HG03097 (cell line): Measurements from ENCODE around the gene NEDD8.

Source experiments
- ATAC-seq: cut with Tn5 transposase; IDR thresholded peaks from one replicate; pipeline ENCODE4 v1.9.1; 2021; ENCODE audit not compliant: unreplicated experiment, low FRiP score

Gene NEDD8

GRCh38 chr14:24182110-24182882 lies 49.9 kb downstream of the NEDD8 start:
- no peak for ATAC-seq

GRCh38 chr14:24181371-24182077 lies 50.6 kb downstream of the NEDD8 start:
- ATAC-seq = no peak

- ATAC-seq = no peak
Measured at GRCh38 chr14:24179961-24180796, 52.0 kb downstream of the NEDD8 start.

DNA sequence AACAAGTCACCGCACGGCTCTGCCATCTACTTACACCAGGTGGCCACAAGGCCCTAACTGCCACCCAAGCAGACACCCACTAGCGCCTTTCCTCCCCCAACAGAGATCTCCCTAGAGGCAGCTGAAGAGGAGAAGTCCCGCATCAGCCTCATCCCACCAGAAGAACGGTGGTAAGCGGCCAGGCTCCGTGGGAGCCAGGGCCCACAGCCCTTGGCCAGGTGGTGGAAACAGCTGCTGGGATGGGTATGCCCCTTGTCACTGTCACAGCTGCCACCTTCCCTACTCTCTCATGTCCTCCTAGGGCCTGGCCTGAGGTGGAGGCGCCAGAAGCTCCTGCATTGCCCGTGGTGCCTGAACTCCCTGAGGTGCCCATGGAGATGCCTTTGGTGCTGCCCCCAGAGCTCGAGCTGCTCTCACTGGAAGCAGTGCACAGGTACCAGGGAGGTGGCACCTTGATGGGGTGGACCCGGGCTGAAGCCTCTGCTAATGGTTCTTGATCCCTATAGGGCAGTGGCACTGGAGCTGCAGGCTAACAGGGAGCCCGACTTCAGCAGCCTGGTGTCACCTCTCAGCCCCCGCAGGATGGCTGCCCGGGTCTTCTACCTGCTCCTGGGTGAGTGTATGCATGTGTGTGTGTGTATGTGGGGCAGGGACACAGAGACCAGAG lies 52.7 kb downstream of the NEDD8 start:
- ATAC-seq = no peak

DNA sequence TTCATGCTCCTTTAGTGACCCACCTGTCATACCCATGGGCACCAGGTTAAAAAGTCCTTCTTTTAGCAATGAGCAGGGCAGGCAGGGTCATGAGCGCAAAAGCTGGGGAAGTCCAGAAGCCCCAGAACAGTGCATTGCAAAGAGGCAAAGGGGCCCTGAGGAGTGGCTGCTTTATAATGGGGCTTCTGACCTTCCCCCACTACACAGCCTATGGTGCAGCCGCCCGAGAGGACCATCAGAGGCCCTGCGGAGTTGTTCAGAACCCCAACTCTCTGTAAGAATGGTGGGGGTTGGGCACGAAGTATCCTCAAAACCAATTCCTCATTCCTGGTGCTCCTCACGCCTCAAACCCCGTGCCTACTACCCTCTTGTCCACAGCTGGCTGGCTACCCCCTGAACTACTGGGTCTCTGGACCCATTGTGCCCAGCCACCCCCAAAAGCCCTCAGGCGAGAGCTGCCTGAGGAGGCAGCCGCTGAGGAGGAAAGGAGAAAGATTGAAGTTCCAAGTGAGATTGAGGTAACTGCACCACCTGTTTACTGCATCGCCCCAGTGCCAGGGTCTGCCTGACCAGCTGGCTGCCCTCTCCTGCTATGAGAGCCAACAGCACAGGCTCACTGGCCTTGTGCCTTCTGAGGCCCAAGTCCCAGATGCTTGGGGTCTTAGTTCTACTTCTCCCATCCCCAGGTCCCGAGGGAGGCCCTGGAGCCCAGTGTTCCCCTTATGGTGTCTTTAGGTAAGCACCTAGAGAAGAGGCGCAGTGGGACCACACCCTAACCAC lies 53.6 kb downstream of the NEDD8 start:
- no peak for ATAC-seq

DNA sequence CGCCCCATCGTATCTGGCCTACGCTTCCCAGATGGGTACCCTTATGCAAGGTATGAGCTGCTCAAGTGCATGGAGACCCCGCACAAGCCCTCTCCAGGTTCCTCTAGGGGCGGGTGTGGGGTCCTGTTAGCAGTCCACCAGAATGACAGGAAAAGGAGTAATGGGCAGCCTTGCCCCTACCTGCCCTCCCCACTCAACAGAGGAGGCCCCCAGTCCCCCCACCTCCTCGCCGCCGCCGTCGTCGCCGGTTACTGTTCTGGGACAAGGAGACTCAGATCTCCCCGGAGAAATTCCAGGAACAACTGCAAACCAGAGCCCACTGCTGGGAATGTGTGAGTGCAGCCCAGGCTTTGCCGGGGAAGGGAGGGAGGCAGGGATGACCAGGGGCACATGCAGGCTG lies 54.3 kb downstream of the NEDD8 start:
- no peak for ATAC-seq

- ATAC-seq = no peak
Measured at GRCh38 chr14:24177041-24177825, 54.9 kb downstream of the NEDD8 start.

DNA sequence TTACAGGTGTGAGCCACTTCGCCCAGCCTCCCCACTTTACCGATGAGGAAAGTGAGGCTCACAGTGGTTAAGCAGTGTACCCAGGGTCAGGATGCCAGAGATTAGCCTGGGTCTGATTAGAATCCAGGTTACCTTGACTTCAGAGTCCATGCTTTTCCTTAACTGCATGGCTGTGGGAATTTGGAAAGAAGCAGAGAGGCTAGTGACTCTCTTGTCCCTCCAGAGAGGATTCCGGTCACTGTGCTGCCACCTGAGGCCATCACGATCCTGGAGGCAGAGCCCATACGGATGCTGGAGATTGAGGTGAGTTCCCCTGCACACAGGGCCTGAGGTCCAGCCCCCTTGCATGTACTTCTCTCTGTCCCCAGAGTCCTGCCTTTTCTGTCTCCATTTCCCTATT lies 55.6 kb downstream of the NEDD8 start:
- no peak for ATAC-seq

- ATAC-seq = no peak
Measured at GRCh38 chr14:24172871-24173281, 59.3 kb downstream of the NEDD8 start.

DNA sequence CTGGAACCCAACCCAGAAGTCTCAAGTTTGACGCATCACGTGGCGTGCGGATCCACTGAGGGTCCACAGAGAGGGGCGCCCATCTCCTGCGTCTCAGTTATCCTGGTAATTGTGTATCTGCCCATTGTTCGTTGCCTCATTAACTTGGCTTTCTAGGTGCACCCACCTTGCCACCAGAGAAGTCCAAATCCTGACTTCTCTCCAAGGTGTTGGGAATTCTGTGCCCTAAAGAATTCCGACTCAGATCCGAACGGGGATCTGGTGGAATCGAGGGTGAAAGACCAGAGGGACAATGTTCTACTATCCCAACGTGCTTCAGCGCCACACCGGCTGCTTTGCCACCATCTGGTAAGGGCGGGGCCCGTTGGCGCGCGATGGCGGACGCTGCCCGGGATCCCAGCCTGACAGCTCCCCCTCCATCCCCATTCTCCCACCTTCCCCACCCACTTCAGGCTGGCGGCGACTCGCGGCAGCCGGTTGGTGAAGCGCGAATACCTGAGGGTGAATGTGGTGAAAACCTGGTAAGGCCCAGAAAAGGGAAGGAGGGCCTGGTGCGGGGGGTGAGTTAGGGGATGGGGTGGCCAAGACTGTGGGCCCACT lies 59.8 kb downstream of the NEDD8 start:
- no peak for ATAC-seq

DNA sequence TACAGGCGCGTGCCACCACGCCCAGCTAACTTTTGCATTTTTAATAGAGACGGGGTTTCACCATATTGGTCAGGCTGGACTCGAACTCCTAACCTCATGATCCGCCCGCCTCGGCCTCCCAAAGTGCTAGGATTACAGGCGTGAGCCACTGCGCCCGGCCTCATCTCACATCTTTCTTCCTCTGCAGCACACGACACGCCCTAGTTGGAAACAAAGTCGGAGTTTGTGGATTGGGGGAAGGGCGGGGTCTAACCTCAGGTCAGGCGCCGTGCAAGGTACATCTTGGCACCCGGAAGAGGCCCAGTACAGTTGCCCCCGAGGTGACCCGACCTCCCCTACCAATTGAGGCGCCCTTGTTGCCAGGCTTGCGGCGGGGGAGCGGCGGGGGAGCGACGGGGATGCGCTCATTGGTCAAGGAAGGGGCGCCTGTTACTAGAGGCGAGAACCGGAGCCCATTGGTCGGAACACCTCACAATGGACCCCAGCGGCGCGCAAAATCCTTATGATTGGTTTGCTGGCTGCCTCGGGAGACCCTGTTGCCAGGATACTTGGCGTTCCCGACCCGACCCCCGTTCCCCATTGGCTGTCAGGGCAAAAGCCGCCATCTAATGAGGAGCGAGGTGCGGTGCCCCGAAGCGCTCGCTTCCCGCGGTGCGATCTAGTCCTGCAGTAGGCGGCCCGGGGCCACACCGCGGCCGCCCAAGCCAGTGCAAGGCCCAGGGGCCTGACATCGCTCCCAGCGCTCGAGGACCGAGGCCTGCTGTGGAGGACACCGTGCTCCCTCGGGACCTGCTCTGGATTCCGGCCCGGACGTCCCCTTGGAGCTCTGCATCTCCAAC lies 60.5 kb downstream of the NEDD8 start, which contains the start of gene REC8:
Gene REC8, plus strand, starts transcription at position 659 of the 839 bp plus-strand sequence. CDS start 473 bp downstream, outside the sequence.
- ATAC-seq = peak; percentile 72

DNA sequence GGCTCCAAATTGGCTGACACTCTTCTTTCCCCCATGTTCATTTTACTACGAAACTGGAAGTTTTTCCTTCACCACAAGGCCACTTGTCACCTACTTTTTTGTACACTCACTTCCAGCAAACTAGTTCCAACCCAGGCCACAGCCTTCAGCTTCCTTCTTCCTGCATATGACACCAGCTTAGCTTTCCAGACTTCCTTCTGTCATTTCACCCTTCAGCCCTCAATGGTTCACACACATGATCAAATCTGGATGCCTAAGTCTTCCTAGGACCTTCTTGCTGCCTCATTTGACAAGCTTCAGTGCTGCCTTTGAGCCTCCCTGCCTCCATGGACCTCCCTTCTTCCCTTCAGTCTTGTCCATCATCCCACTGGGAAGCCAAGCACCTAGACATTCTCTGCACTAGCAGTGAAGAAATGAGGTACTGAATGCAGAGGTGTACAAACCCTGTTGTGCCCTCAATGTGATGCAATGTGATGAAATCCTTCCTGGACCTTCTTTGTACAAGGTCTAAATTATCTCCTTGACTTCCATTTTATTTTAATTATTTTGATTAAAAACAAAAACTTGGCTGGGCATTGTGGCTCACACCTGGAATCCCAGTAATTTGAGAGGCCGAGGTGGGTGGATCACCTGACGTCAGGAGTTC lies 64.6 kb downstream of the NEDD8 start:
- ATAC-seq = no peak
